ENCODE measurements around the gene CLMN.

Gene CLMN

DNA sequence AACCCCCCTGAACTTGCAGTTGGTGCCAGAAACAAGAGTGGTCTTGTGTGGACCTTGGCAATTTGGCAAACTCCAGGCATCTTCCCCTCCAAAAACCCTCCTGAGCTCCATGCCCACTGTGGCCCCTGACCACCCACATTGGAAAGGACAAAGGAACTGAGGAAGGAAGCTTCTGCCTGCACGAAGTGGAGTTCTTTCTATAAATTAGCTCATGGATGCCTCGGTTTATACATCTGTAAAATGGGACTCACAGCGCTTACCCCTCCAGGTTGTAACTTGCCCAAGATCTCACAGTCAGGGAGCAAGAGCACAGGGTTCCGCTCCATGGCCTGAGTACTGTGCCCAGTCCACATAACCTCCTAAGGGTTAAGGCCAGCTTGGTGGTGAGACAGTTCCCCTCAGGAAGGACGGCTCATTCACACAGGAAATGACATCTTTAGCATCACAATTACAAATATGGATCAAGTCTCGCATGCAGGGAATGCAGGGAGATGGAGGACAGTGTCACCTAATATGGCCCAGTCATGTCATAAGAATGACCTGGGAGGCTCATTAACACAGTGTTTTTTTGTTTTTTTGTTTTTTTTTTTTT is 66.6 kb downstream of the CLMN start:
- no peaks in the 10 kb centered on the region for H3K9me3 ChIP-seq (ENCODE audit: control insufficient read depth, low read depth, low read length)
- H3K9ac ChIP-seq (ENCODE audit: low read length): no peak overlapping the region
- H3K36me3 ChIP-seq (ENCODE audit: control insufficient read depth, low read depth, low read length): no peaks in the 10 kb centered on the region
- no peaks in the 10 kb centered on the region for H3K27me3 ChIP-seq (ENCODE audit: control insufficient read depth, insufficient read depth, low read length)
- H3K4me3 ChIP-seq (ENCODE audit: low read length): no peak overlapping the region
- H3K27ac ChIP-seq (ENCODE audit: low read length): no peak overlapping the region
- H3K4me1 ChIP-seq (ENCODE audit: control insufficient read depth, low read depth, low read length): peaks cover 26% of the 10 kb centered on the region

DNA sequence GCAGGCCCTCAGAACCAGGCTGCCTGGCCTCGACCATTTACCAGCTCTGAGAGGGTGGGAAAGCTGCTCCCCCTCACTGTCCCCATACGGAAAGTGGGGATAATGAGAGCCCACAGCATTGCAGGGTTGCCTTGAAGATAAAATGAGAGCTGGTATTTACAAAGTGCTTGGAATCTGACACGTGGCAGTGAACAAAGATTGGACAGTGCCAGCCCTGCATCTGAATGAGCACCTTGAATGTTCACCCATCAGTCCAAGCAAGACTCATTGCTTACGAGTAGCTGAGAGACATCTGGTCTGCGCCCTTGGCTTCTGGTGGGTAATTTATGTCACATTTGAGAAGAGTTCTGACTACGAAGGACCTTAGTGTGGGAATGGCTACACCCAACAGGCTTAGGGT is 67.5 kb downstream of the CLMN start:
- H3K36me3 ChIP-seq (ENCODE audit: control insufficient read depth, low read depth, low read length): no peaks in the 10 kb centered on the region
- H3K9ac ChIP-seq (ENCODE audit: low read length): no peak overlapping the region
- H3K4me3 ChIP-seq (ENCODE audit: low read length): no peak overlapping the region
- no peaks in the 10 kb centered on the region for H3K27me3 ChIP-seq (ENCODE audit: control insufficient read depth, insufficient read depth, low read length)
- peaks cover 26% of the 10 kb centered on the region for H3K4me1 ChIP-seq (ENCODE audit: control insufficient read depth, low read depth, low read length)
- no peak overlapping the region for H3K27ac ChIP-seq (ENCODE audit: low read length)
- H3K9me3 ChIP-seq (ENCODE audit: control insufficient read depth, low read depth, low read length): no peaks in the 10 kb centered on the region

DNA sequence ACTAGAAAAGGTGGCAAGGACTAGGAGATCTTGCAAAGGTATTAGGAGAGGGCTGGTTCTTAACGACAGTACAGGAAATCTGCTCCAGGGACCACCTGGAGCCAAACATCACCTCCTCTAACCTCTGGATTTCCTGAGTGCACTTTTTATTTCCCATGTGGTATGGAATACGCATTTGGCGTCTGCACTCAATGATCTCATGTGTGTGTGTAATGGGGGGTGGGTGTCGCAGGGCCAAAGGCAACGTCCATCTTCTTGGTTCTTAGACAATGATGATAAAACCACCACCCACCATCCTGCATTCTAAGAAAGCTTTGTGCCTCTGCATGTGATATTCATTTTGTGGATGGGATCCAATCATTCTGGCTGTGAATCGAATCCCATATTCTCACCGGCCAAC is 68.8 kb downstream of the CLMN start:
- Histone ChIP-seq H3K27me3 (ENCODE audit: control insufficient read depth, insufficient read depth, low read length) (no peaks in the 10 kb centered on the region), H3K9me3 (ENCODE audit: control insufficient read depth, low read depth, low read length) (no peaks in the 10 kb centered on the region), H3K4me3 (ENCODE audit: low read length) (no peak overlapping the region), H3K9ac (ENCODE audit: low read length) (no peak overlapping the region), H3K36me3 (ENCODE audit: control insufficient read depth, low read depth, low read length) (no peaks in the 10 kb centered on the region), H3K27ac (ENCODE audit: low read length) (no peak overlapping the region), H3K4me1 (ENCODE audit: control insufficient read depth, low read depth, low read length) (peaks cover 15% of the 10 kb centered on the region)

DNA sequence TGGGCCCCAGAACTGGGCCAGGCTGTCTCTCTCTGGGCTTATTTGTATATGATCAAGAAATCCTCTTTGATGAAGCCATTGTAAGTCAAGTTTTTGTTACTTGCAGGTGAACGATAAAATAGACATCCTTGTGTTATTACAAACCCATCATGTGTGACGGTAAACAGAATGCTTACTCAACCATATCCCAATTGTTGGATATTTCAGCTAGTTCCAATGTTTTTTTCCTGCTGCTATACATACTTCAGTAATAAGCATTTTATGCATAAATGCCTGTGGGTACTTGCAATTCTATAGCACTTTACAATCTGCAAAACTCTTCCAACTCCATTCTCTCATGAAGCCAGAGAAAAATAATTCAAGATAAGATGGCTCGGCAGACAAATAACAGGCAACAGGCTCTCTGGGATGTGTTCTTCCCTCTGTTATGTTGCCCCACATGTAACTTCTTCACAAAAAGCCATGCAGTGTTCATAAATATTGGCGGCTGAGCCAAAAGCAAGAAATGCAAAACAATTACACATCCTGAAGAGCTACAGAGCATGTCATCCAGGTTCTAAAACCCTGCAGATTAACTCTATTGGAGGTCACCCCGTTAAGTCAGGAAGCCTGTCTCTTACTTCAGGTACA is 69.5 kb downstream of the CLMN start:
- H3K36me3 ChIP-seq (ENCODE audit: control insufficient read depth, low read depth, low read length): no peaks in the 10 kb centered on the region
- H3K27me3 ChIP-seq (ENCODE audit: control insufficient read depth, insufficient read depth, low read length): no peaks in the 10 kb centered on the region
- peaks cover 10% of the 10 kb centered on the region for H3K4me1 ChIP-seq (ENCODE audit: control insufficient read depth, low read depth, low read length)
- H3K4me3 ChIP-seq (ENCODE audit: low read length): no peak overlapping the region
- H3K27ac ChIP-seq (ENCODE audit: low read length): no peak overlapping the region
- no peak overlapping the region for H3K9ac ChIP-seq (ENCODE audit: low read length)
- no peaks in the 10 kb centered on the region for H3K9me3 ChIP-seq (ENCODE audit: control insufficient read depth, low read depth, low read length)

DNA sequence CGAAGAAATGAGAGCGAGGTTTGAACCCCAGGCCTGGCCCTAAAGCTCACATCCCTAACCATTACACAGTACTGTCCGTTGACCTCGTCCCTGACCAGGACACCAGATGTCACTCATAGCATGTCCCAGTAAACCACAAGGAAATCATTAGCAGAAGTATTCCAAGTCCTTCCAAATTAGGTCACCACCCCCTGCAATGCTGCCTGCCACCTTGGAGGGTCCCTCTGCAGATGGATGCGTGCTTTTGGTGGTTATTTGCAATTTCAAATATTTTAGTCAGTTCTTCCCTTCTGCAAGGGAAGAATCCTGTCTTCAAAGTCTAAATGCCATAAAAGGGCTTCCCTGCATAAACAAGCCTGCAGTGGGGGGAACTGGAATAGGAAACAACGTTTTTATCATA is 71.3 kb downstream of the CLMN start:
- Histone ChIP-seq H3K4me1 (ENCODE audit: control insufficient read depth, low read depth, low read length) (no peaks in the 10 kb centered on the region), H3K9ac (ENCODE audit: low read length) (no peak overlapping the region), H3K27ac (ENCODE audit: low read length) (no peak overlapping the region), H3K9me3 (ENCODE audit: control insufficient read depth, low read depth, low read length) (no peaks in the 10 kb centered on the region), H3K4me3 (ENCODE audit: low read length) (no peak overlapping the region), H3K36me3 (ENCODE audit: control insufficient read depth, low read depth, low read length) (no peaks in the 10 kb centered on the region), H3K27me3 (ENCODE audit: control insufficient read depth, insufficient read depth, low read length) (no peaks in the 10 kb centered on the region)

DNA sequence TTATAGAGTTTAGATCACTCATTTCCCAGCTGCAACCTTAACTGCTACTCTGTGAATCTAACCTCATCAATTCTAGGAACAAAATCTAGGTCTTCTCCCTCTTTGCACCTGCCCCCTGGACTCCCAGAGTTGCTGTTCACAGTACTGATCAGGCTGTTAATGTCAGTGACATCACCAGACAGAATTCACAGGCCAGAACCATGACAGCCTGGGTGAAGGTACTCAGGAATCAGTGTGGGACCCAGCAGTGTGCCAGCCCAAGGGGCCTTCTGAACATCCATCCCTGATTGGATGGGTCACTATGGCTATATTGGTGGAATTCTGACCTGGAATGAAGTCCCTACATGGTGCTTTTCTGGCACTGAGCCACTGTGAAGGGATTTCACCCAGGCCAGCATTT is 72.8 kb downstream of the CLMN start:
- H3K9me3 ChIP-seq (ENCODE audit: control insufficient read depth, low read depth, low read length): no peaks in the 10 kb centered on the region
- H3K4me1 ChIP-seq (ENCODE audit: control insufficient read depth, low read depth, low read length): no peaks in the 10 kb centered on the region
- no peaks in the 10 kb centered on the region for H3K27me3 ChIP-seq (ENCODE audit: control insufficient read depth, insufficient read depth, low read length)
- no peaks in the 10 kb centered on the region for H3K36me3 ChIP-seq (ENCODE audit: control insufficient read depth, low read depth, low read length)
- H3K9ac ChIP-seq (ENCODE audit: low read length): no peak overlapping the region
- H3K27ac ChIP-seq (ENCODE audit: low read length): no peak overlapping the region
- no peak overlapping the region for H3K4me3 ChIP-seq (ENCODE audit: low read length)

DNA sequence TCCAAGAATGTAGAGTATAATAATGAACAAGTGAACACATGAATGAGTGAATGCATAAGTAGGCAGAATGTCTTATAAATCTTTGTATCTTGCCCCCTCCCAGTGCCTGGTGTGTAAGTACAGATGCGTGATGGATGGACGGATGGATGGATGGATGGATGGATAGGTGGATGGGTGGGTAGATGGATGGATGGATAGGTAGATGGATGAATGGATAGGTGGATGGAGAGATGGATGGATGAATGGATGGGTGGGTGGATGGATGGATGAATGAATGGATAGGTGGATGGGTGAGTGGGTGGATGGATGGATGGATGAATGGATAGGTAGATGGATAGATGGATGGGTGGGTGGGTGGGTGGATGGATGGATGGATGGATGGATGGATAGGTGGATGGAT is 74.4 kb downstream of the CLMN start:
- no peaks in the 10 kb centered on the region for H3K4me1 ChIP-seq (ENCODE audit: control insufficient read depth, low read depth, low read length)
- H3K4me3 ChIP-seq (ENCODE audit: low read length): no peak overlapping the region
- no peaks in the 10 kb centered on the region for H3K27me3 ChIP-seq (ENCODE audit: control insufficient read depth, insufficient read depth, low read length)
- no peak overlapping the region for H3K9ac ChIP-seq (ENCODE audit: low read length)
- no peaks in the 10 kb centered on the region for H3K9me3 ChIP-seq (ENCODE audit: control insufficient read depth, low read depth, low read length)
- H3K27ac ChIP-seq (ENCODE audit: low read length): no peak overlapping the region
- H3K36me3 ChIP-seq (ENCODE audit: control insufficient read depth, low read depth, low read length): no peaks in the 10 kb centered on the region

DNA sequence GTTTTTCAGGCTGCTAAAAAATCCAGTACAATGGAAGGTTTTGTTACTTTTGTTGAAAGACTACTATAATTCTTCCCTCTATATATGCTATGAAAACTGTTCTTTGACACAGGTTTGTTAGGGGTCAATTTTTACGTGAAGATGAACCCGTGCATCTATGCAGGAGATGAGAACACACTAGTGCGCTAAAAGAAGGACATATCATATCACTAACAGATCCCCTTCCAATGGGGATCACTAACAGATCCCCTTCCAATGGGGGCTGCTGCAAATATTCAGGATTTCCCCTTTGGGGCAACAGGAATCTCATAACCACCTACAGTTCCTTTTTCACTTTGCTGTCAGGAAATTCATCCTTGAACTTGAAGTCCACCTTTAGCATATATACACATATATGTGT is 75.1 kb downstream of the CLMN start:
- Histone ChIP-seq H3K9me3 (ENCODE audit: control insufficient read depth, low read depth, low read length) (no peaks in the 10 kb centered on the region), H3K9ac (ENCODE audit: low read length) (no peak overlapping the region), H3K27ac (ENCODE audit: low read length) (no peak overlapping the region)

DNA sequence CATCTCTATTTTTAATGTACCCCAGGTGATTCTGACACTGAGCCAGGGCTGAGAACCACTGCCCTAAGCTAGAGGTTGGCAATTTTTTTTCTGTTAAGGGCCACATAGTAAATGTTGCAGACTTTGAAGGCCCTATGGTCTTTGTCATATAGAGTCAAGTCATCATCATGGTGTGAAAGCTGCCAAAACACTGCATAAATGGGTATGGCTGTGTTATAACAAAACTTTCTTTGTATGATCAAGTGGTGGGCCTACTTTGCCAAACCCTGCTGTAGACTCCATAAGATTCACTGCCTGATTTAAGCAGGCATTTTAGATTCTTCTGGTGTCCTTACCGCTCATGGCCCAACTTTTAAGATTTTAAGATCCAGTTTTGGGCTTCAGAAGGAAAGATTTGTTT is 76.8 kb downstream of the CLMN start:
- H3K36me3 ChIP-seq (ENCODE audit: control insufficient read depth, low read depth, low read length): no peaks in the 10 kb centered on the region

More for the DNA sequence above, 75.1 kb downstream of the CLMN start:
- Histone ChIP-seq H3K27me3 (ENCODE audit: control insufficient read depth, insufficient read depth, low read length) (no peaks in the 10 kb centered on the region), H3K4me3 (ENCODE audit: low read length) (no peak overlapping the region), H3K36me3 (ENCODE audit: control insufficient read depth, low read depth, low read length) (no peaks in the 10 kb centered on the region), H3K4me1 (ENCODE audit: control insufficient read depth, low read depth, low read length) (no peaks in the 10 kb centered on the region)

DNA sequence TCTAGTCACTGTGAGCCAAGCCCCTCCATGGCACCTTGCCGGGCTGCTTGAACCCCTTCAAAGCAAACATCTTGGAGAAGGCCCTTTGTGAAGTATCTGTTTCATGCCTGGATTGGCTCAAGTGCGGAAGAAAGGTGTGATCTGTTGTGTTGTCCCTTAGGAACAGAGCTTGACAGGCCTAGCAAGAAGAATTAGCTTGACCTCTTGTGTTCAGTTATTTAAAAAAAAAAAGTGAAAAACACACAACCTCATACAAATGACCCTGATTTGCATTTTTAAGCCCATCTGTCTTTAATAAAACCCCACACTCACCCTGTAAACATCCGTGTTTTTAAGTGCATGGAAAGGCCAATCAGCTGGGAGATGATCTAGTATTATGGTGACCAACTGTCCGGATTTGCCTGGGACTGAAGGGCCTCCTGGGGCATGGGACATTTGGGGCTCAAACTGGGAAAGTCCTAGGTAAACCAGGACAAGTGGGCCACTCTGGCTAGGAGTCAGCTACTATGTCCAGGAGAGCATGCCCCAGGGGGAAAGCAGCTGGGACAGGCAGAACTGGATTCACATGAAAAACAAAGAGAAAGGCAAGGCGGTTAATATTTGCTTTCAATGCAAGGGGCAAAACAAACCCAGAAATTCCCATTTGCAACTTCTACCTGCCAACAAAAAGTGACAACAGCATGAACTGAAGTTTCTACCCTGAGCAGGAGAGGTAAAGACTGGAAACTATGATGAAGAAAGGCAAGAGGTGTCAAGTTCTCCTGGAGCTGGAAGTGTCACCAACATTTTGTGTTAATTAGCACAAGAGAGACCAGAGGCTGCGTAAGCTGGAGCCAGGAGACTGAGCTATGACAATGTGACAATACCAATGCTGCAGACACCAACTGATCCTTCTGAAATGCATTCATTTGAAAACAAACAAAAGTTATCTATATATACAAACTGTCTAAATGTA is 78.6 kb downstream of the CLMN start:
- no peaks in the 10 kb centered on the region for H3K27me3 ChIP-seq (ENCODE audit: control insufficient read depth, insufficient read depth, low read length)
- no peaks in the 10 kb centered on the region for H3K9me3 ChIP-seq (ENCODE audit: control insufficient read depth, low read depth, low read length)
- H3K36me3 ChIP-seq (ENCODE audit: control insufficient read depth, low read depth, low read length): no peaks in the 10 kb centered on the region
- H3K4me3 ChIP-seq (ENCODE audit: low read length): no peak overlapping the region
- H3K27ac ChIP-seq (ENCODE audit: low read length): no peak overlapping the region
- no peak overlapping the region for H3K9ac ChIP-seq (ENCODE audit: low read length)
- H3K4me1 ChIP-seq (ENCODE audit: control insufficient read depth, low read depth, low read length): no peaks in the 10 kb centered on the region

More for the DNA sequence above, 76.8 kb downstream of the CLMN start:
- no peak overlapping the region for H3K4me3 ChIP-seq (ENCODE audit: low read length)
- no peaks in the 10 kb centered on the region for H3K27me3 ChIP-seq (ENCODE audit: control insufficient read depth, insufficient read depth, low read length)
- H3K27ac ChIP-seq (ENCODE audit: low read length): no peak overlapping the region
- H3K4me1 ChIP-seq (ENCODE audit: control insufficient read depth, low read depth, low read length): no peaks in the 10 kb centered on the region
- no peaks in the 10 kb centered on the region for H3K9me3 ChIP-seq (ENCODE audit: control insufficient read depth, low read depth, low read length)
- H3K9ac ChIP-seq (ENCODE audit: low read length): no peak overlapping the region

DNA sequence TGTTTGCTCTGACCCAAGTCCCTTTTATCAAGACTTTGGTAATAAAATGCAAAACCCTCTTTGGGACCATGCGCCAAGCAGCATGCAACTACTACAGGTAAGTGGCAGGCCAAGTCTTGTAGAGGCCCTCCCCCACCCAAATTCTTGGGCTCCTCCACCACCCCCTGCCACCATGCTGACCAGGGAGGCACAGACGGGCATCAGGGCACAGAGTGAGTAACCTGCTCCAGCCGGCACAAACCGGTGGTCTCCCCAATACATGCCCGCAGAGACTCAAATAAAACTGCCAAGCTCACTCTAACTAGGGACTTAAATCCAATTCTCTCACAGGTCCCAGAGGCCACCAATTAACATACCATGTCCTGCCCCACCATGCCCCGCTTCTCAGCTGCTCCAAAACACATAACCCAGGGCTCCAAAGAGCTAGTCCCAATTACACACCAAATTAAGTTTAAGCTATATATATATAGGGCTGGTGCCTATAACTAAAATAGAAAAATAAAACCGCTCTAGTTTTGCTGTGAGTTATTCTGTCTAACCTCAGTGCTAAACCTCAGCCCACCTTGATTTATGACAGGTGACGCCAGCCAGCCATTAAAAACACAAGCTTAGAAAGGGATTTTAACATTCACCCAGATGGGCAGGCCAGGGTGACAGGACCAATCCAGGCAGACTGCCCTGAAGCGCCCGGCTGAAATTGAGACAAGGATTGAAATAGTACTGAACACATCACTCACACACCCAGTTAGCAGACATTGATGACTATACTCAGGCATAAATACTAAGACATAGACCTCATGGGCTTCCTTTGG is 81.0 kb downstream of the CLMN start:
- no peaks in the 10 kb centered on the region for H3K4me1 ChIP-seq (ENCODE audit: control insufficient read depth, low read depth, low read length)
- H3K9ac ChIP-seq (ENCODE audit: low read length): no peak overlapping the region
- H3K27ac ChIP-seq (ENCODE audit: low read length): no peak overlapping the region
- H3K27me3 ChIP-seq (ENCODE audit: control insufficient read depth, insufficient read depth, low read length): no peaks in the 10 kb centered on the region
- no peaks in the 10 kb centered on the region for H3K36me3 ChIP-seq (ENCODE audit: control insufficient read depth, low read depth, low read length)
- no peak overlapping the region for H3K4me3 ChIP-seq (ENCODE audit: low read length)
- no peaks in the 10 kb centered on the region for H3K9me3 ChIP-seq (ENCODE audit: control insufficient read depth, low read depth, low read length)

Data from iPS-18a (cell line).